Neural progenitor cell (in vitro differentiated cells): Measurements from ENCODE around the gene FES. TPM values are rescaled to one million over a fixed set of nuclear protein-coding genes. Genes with fewer than 3 reads are reported as not detected.

Experiments
- DNase-seq: peaks from one replicate; pipeline ENCODE4 v3.0.0-alpha.2; 2016; ENCODE audit warnings: low spot score
- H2AFZ ChIP-seq: fragments of 200-600 bp; sonication (generic); replicated peaks from 2 replicates; pipeline ENCODE4 v1.6.1; 2016; ENCODE audit warnings: antibody characterized with exemption
- H3F3A ChIP-seq: fragments of 200-600 bp; sonication (generic); 2 replicates; pipeline ENCODE4 v1.6.1; 2016; ENCODE audit warnings: antibody characterized with exemption, low read depth
- H3K27ac ChIP-seq: fragments of 200-600 bp; sonication (generic); 2 replicates; pipeline ENCODE4 v1.5.1; 2016; ENCODE audit warnings: mild to moderate bottlenecking
- H3K27me3 ChIP-seq: fragments of 200-600 bp; sonication (generic); 2 replicates; pipeline ENCODE4 v1.6.1; 2016; ENCODE audit warnings: mild to moderate bottlenecking, moderate library complexity
- H3K36me3 ChIP-seq: fragments of 200-600 bp; sonication (generic); 2 replicates; pipeline ENCODE4 v1.5.1; 2016
- H3K4me1 ChIP-seq: fragments of 200-600 bp; sonication (generic); 2 replicates; pipeline ENCODE4 v1.6.1; 2016; ENCODE audit warnings: mixed run types
- H3K4me2 ChIP-seq: fragments of 200-600 bp; sonication (generic); 2 replicates; pipeline ENCODE4 v1.6.1; 2016
- H3K4me3 ChIP-seq: fragments of 200-600 bp; sonication (generic); 2 replicates; pipeline ENCODE4 v1.5.1; 2016
- H3K79me2 ChIP-seq: fragments of 200-600 bp; sonication (generic); 2 replicates; pipeline ENCODE4 v1.6.1; 2016; ENCODE audit warnings: low read depth
- H3K9ac ChIP-seq: fragments of 200-600 bp; sonication (generic); 2 replicates; pipeline ENCODE4 v1.6.1; 2016
- H3K9me3 ChIP-seq: fragments of 200-600 bp; sonication (generic); 2 replicates; pipeline ENCODE4 v1.5.1; 2016; ENCODE audit warnings: low read depth
- H4K20me1 ChIP-seq: fragments of 200-600 bp; sonication (generic); 2 replicates; pipeline ENCODE4 v1.6.1; 2016; ENCODE audit warnings: low read depth
- H3K27ac Mint-ChIP-seq: 3 replicates; pipeline ENCODE4 v1.8.0; 2021; ENCODE audit warnings: mixed read lengths
- H3K27me3 Mint-ChIP-seq: 2 replicates; pipeline ENCODE4 v1.8.0; 2022; ENCODE audit warnings: low read depth, mild to moderate bottlenecking, inconsistent platforms, moderate library complexity, mixed read lengths; ENCODE audit not compliant: insufficient read depth
- H3K36me3 Mint-ChIP-seq: 3 replicates; pipeline ENCODE4 v1.8.0; 2021; ENCODE audit warnings: mixed read lengths
- H3K4me1 Mint-ChIP-seq: 3 replicates; pipeline ENCODE4 v1.8.0; 2021; ENCODE audit warnings: mixed read lengths
- H3K4me3 Mint-ChIP-seq: 3 replicates; pipeline ENCODE4 v1.8.0; 2021; ENCODE audit warnings: mild to moderate bottlenecking, moderate library complexity, mixed read lengths
- H3K9me3 Mint-ChIP-seq: 3 replicates; pipeline ENCODE4 v1.8.0; 2020; ENCODE audit warnings: mixed read lengths
- CTCF ChIP-seq: fragments of 200-600 bp; sonication (generic); IDR thresholded peaks from 2 replicates; pipeline ENCODE4 v1.5.1; 2017; ENCODE audit warnings: antibody characterized with exemption, mild to moderate bottlenecking
- EZH2 ChIP-seq: fragments of 200-600 bp; sonication (generic); IDR thresholded peaks from 2 replicates; pipeline ENCODE4 v1.6.1; 2017; ENCODE audit warnings: antibody characterized with exemption, mild to moderate bottlenecking, moderate library complexity
- EZH2phosphoT487 ChIP-seq: fragments of 200-600 bp; sonication (generic); IDR thresholded peaks from 2 replicates; pipeline ENCODE4 v1.6.1; 2017; ENCODE audit warnings: antibody characterized with exemption
- total RNA-seq: library from RNA; depleted of rRNA; stranded (reverse); fragments of >200 nt; gene quantifications from 2 replicates; pipeline ENCODE4 v1.2.3, GENCODE V29; 2015; ENCODE audit warnings: low replicate concordance

FES gene
- total RNA-seq, 1 donor from 2014 or later: 11.7 TPM

- H3K4me3 Mint-ChIP-seq: no peak overlapping the region
- Histone ChIP-seq H3K4me3 (no peak overlapping the region), H3K79me2 (no peaks in the 10 kb centered on the region), H3K4me2 (no peak overlapping the region), H2AFZ (no peak overlapping the region), H3K4me1 (no peaks in the 10 kb centered on the region), H3K27ac (no peak overlapping the region), H3K27me3 (no peaks in the 10 kb centered on the region), H3K36me3 (no peaks in the 10 kb centered on the region), H3F3A (peaks cover 3% of the 10 kb centered on the region), H3K9ac (no peak overlapping the region), H3K9me3 (no peaks in the 10 kb centered on the region), H4K20me1 (no peaks in the 10 kb centered on the region)
- no peak for TF ChIP-seq CTCF
- TF ChIP-seq EZH2phosphoT487: no peak
- TF ChIP-seq EZH2: no peak
- H3K36me3 Mint-ChIP-seq: no peaks in the 10 kb centered on the region
- peaks cover 3% of the 10 kb centered on the region for H3K4me1 Mint-ChIP-seq
- H3K9me3 Mint-ChIP-seq: no peaks in the 10 kb centered on the region
- DNase-seq: no peak
- H3K27me3 Mint-ChIP-seq: peaks cover 4% of the 10 kb centered on the region
- H3K27ac Mint-ChIP-seq: no peak overlapping the region
These were observed 7.7 kb downstream of the FES start for GRCh38 chr15:90892023-90892422.

- Mint-ChIP-seq H3K9me3 (no peaks in the 10 kb centered on the region), H3K27me3 (peaks cover 5% of the 10 kb centered on the region), H3K36me3 (no peaks in the 10 kb centered on the region), H3K4me1 (peaks cover 3% of the 10 kb centered on the region), H3K4me3 (no peak overlapping the region), H3K27ac (no peak overlapping the region)
- TF ChIP-seq EZH2phosphoT487: no peak
- TF ChIP-seq CTCF: no peak
- TF ChIP-seq EZH2: no peak
- Histone ChIP-seq H3K4me1 (no peaks in the 10 kb centered on the region), H3F3A (peaks cover 3% of the 10 kb centered on the region), H4K20me1 (no peaks in the 10 kb centered on the region), H2AFZ (no peak overlapping the region), H3K27me3 (no peaks in the 10 kb centered on the region), H3K9ac (no peak overlapping the region), H3K4me3 (no peak overlapping the region), H3K79me2 (no peaks in the 10 kb centered on the region), H3K9me3 (no peaks in the 10 kb centered on the region), H3K4me2 (no peak overlapping the region), H3K27ac (no peak overlapping the region), H3K36me3 (no peaks in the 10 kb centered on the region)
- DNase-seq: no peak
These were observed 8.3 kb downstream of the FES start for GRCh38 chr15:90892498-90893174.

GRCh38 chr15:90893175-90894090 lies 9.1 kb downstream of the FES start:
- H3K4me1 ChIP-seq: no peaks in the 10 kb centered on the region
- H3K4me3 Mint-ChIP-seq: no peak overlapping the region
- H3K9me3 Mint-ChIP-seq: no peaks in the 10 kb centered on the region
- no peaks in the 10 kb centered on the region for H3K9me3 ChIP-seq
- no peaks in the 10 kb centered on the region for H4K20me1 ChIP-seq
- no peak for DNase-seq
- no peak overlapping the region for H3K27ac Mint-ChIP-seq
- H3K27me3 Mint-ChIP-seq: peaks cover 5% of the 10 kb centered on the region
- H3K4me2 ChIP-seq: no peak overlapping the region
- no peak overlapping the region for H2AFZ ChIP-seq
- H3K79me2 ChIP-seq: no peaks in the 10 kb centered on the region
- H3K36me3 ChIP-seq: no peaks in the 10 kb centered on the region
- H3K4me3 ChIP-seq: no peak overlapping the region
- peaks cover under 1% of the 10 kb centered on the region for H3K4me1 Mint-ChIP-seq
- TF ChIP-seq EZH2 (no peak), EZH2phosphoT487 (no peak), CTCF (no peak)
- no peak overlapping the region for H3K9ac ChIP-seq
- H3F3A ChIP-seq: peaks cover 3% of the 10 kb centered on the region
- H3K27me3 ChIP-seq: no peaks in the 10 kb centered on the region
- H3K27ac ChIP-seq: no peak overlapping the region
- H3K36me3 Mint-ChIP-seq: no peaks in the 10 kb centered on the region
